GM21447 (cell line): ENCODE measurements around the gene SSH2.
"Not testable (repeated sequence)": the region's sequence is repeated elsewhere in the genome, so short reads cannot be mapped to it uniquely, and the experiment has no call there.

Experiments used
- ATAC-seq: cut with Tn5 transposase; IDR thresholded peaks from one replicate; pipeline ENCODE4 v1.9.1; 2021; ENCODE audit not compliant: unreplicated experiment

Gene SSH2

GRCh38 chr17:29881256-29881655 lies 48.8 kb downstream of the SSH2 start:
- ATAC-seq = no peak

GRCh38 chr17:29880031-29880430 lies 50.0 kb downstream of the SSH2 start:
- no peak for ATAC-seq

- ATAC-seq = no peak
These were observed 55.0 kb downstream of the SSH2 start for GRCh38 chr17:29874931-29875596.

DNA sequence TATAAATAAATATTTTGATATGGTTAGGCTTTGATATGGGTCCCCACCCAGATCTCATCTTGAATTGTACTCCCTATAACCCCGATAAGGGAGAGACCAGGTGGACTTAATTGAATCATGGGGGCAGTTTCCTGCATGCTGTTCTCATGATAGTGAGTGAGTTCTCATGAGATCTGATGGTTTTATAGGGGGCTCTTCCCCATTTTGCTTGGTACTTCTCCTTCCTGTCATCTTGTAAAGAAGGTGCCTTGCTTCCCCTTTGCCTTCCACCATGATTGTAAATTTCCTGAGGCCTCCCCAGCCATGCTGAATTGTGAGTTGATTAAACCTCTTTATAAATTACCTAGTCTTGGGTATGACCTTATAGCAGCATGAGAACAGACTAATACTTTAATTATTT lies 55.7 kb downstream of the SSH2 start:
- not testable (repeated sequence) for ATAC-seq

DNA sequence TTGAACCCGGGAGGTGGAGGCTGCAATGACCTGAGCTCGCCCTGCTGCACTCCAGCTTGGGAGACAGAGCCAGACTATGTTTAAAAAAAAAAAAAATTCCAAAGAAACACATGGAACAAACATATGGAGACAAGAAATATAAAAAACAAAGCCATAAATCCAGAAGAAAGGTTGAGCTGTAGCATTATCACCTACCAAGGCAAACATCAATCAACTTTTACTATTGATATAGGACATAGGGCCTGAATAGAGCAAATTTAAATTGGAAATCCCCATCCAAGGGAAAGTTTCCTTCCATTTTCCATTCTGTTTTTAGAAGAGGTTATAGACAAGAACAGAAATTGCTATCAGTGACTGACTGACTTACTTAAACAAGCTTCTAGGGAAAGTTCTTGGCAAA lies 56.6 kb downstream of the SSH2 start:
- ATAC-seq = no peak

- ATAC-seq = no peak
These were observed 59.1 kb downstream of the SSH2 start for GRCh38 chr17:29870836-29871465.

DNA sequence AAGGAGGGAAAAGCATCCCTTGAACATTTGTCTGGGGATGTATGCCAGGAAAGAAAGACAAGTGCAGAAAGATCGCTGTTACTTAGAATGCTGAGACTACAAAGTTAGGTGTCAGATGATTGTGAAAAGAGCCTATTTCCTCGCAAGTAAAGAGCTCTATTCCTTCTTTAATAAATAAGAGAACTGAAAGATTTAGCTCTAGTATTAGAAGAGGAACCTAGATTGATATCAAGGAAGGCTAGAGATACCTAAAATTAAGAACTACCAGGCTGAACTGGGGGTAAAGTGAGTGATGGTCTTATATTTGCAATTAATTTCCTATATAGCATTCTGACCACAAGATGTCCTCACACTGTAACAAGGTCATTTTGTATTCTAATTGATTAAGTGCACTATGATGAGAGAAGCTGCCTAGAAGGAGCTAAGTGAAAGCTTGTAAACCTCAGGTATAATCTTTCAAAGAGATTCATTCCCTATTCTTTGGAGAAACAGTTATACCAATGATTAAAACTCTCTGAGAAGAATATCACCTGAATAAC lies 62.3 kb downstream of the SSH2 start:
- no peak for ATAC-seq

GRCh38 chr17:29866746-29867404 lies 63.2 kb downstream of the SSH2 start:
- ATAC-seq = no peak

GRCh38 chr17:29864615-29865014 lies 65.4 kb downstream of the SSH2 start:
- ATAC-seq = no peak

DNA sequence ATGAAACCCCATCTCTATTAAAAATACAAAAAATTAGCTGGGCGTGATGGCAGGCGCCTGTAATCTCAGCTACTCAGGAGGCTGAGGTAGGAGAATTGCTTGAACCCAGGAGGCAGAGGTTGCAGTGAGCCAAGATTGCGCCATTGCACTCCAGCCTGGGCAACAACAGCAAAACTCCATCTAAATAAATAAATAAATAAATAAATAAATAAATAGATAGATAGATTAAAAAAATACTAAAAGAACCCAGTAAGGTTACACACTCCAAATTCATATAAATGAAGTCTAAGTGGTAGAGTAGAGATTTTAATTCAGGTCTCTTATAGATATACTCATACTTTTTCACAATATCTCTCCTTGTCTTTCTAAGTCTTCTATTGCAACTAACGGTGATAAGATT lies 65.9 kb downstream of the SSH2 start:
- not testable (repeated sequence) for ATAC-seq

GRCh38 chr17:29862951-29863350 lies 67.1 kb downstream of the SSH2 start:
- no peak for ATAC-seq

- no peak for ATAC-seq
These were observed 67.9 kb downstream of the SSH2 start for GRCh38 chr17:29862127-29862526.

DNA sequence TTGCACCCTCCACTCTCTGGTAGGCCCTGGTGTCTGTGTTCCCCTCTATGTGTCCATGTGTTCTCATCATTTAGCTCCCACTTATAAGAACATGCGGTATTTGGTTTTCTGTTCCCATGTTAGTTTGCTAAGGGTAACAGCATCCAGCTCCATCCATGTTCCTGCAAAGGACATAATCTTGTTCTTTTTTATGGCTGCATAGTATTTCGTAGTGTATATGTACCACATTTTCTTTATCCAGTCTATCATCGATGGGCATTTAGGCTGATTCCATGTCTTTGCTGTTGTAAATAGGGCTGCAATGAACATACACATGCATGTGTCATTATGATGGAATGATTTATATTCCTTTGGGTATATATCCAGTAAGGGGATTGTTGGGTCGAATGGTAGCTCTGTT lies 70.6 kb downstream of the SSH2 start:
- ATAC-seq = not testable (repeated sequence)

DNA sequence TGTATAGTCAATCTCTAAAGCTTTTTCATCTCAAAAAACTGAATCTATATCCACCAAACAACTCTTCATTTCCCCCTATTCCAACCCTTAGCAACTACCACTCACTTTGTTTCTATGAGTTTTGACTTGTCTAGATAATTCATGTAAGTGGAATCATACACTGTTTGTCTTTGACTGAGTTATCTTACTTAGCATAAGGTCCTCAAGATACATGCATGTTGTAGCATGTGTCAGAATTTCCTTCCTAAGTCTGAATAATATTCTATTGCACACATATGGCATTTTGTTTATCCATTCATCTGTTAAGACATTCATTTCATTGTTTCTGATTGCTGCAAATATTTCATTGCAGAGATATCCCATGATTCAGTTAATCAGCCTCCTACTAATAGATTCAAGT lies 72.2 kb downstream of the SSH2 start:
- ATAC-seq = no peak

- ATAC-seq = not testable (repeated sequence)
These were observed 72.9 kb downstream of the SSH2 start for GRCh38 chr17:29857105-29857504.

- ATAC-seq = no peak
These were observed 74.3 kb downstream of the SSH2 start for GRCh38 chr17:29855686-29856085.

DNA sequence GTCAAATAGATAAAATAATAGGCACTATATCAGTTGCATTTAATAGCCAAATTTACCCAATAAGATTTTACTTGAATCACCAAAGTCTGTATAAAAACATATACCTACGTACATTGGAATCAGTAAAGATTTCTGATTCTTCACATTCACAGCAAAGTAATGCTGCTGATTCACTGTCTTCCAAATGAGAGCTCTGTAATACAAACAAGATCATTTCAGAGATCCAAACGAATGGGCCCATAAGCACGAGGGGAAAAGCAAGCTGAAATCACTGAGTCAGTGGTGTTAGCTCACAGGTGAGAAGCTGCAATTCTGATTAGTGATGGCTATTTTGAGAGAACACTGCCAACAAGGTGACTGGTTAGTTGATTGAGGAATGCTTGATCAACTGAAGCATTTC lies 81.3 kb downstream of the SSH2 start:
- ATAC-seq = no peak

DNA sequence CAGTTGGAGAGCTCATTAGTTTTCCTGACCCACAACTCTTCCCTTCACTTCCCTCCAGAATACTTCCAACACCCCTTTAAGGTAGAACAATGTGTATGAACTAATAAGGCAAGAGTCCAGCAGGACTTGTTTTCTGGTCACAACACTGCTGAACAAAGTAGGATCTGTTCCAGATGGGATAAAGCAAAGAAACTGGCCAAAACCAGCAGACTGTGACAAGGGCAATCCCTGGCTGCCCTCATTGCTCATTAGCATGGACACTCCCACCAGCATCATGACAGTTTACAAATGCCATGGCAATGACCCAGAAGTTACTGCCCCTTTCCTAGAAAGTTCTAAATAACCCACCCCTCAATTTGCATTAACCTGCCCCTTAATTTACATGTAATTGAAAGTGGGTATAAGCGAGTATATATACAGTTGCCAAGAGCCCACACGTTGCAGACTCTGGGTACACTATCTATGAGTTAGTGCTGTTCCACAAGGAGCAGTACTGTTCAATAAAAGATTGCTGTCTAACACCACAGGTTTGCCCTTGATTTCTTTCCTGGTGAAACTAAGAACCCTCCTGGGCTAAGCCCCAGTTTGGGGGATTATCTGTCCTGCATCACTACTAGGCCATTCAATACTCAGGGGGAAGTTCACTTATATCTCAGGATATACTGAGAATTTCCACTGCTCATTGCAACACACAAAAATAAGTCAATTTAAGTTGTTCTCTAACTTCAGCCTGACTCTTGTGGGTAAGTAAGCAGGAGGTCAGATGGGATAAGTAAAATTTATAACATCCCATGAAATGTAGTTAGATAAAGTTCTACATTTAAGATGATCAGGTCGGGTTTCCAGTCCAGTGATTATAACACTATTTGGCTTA lies 82.3 kb downstream of the SSH2 start:
- no peak for ATAC-seq

- no peak for ATAC-seq
These were observed 82.9 kb downstream of the SSH2 start for GRCh38 chr17:29847118-29847517.

DNA sequence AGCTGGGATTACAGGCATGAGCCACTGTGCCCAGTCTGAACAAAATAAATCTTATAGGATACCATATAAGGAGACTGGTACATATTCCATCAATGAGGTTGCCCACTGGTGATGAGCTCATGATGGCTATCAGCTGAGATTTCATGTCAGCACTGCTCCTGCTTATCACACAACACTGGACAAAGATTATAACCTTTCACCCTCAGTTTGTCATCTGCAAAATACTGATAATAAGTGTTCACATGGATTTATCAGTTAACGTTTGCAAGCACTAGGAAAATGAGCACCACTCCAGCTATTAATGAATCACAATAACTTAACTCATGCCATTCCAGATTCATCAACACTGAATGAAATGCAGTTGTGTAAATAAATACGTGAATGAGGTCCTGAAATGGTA lies 83.7 kb downstream of the SSH2 start:
- no peak for ATAC-seq
